ENCODE results near the gene TMC7.
A peak's percentile ranks its signal among the peaks of the same experiment; 100 is the strongest.

Gene TMC7

DNA sequence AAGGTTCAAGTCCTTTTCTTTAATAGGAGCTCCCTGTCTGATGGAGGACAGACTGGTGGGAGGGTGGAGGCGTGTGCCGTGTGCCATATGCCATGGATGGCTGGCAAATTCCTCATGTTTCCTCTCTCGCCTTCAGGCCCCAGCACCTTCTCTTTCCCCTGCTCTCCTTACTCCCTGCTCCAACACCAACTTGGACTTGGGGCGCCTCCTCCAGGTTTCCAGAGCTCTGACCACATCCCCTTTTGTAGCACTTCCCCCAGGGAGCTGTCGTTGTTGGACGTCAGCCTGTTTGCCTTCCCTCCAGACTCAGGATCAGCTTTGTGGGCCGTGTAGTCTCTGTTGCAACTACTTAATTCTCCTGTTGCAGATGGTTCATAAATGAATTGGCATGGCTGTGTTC, 30.7 kb downstream of the TMC7 start:
- TF ChIP-seq, protein P1, sequence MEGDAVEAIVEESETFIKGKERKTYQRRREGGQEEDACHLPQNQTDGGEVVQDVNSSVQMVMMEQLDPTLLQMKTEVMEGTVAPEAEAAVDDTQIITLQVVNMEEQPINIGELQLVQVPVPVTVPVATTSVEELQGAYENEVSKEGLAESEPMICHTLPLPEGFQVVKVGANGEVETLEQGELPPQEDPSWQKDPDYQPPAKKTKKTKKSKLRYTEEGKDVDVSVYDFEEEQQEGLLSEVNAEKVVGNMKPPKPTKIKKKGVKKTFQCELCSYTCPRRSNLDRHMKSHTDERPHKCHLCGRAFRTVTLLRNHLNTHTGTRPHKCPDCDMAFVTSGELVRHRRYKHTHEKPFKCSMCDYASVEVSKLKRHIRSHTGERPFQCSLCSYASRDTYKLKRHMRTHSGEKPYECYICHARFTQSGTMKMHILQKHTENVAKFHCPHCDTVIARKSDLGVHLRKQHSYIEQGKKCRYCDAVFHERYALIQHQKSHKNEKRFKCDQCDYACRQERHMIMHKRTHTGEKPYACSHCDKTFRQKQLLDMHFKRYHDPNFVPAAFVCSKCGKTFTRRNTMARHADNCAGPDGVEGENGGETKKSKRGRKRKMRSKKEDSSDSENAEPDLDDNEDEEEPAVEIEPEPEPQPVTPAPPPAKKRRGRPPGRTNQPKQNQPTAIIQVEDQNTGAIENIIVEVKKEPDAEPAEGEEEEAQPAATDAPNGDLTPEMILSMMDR (conservative IDR thresholded peaks at IDR 0.05; ENCODE audit: control insufficient read depth, insufficient read depth, low read depth, low read length) = no peak
- peak; percentile 23 for DNase-seq (ENCODE audit: low read depth)
- H3K4me3 ChIP-seq (ENCODE audit: control insufficient read depth, low read depth, low read length) = no peak overlapping the region

DNA sequence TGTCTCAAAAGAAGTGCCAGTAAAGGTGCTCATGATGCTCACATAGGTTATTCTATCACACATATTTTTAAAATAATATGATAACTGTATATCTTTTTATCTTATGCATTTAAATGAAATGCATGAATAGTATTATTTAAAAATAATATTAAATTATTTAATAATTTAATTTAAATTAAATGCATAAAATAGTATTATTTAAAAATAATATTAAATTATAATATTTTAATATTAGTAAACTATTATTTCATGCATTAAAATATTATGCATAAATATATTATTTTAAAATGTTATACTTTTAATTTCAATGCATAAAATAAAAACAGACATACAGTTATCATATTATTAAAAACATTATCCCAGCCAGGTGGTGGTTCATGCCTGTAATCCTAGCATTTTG, 33.4 kb downstream of the TMC7 start:
- no peak for DNase-seq (ENCODE audit: low read depth)
- TF ChIP-seq, protein P1 (conservative IDR thresholded peaks at IDR 0.05; ENCODE audit: control insufficient read depth, insufficient read depth, low read depth, low read length) = no peak

DNA sequence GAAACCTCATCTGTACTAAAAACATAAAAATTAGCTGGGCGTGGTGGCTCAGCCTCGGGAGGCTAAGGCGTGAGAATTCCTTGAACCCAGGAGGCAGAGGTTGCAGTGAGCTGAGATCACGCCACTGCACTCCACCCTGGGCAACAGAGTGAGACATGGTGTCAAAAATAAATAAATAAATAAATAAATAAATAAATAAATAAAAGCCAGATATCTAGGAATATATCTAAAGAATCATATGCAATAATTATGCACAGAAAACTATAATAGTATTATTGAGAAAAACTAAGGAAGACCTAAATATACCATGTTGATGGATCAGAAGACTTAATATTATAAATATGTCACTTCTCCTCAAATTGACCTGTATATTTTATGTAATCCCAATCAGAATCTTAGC, 37.0 kb downstream of the TMC7 start:
- TF ChIP-seq, protein P1 (conservative IDR thresholded peaks at IDR 0.05; ENCODE audit: control insufficient read depth, insufficient read depth, low read depth, low read length) = no peak
- no peak for DNase-seq (ENCODE audit: low read depth)
- H3K4me3 ChIP-seq (ENCODE audit: control insufficient read depth, low read depth, low read length) = no peak overlapping the region

More for the DNA sequence above, 33.4 kb downstream of the TMC7 start:
- H3K4me3 ChIP-seq (ENCODE audit: control insufficient read depth, low read depth, low read length) = no peak overlapping the region

DNA sequence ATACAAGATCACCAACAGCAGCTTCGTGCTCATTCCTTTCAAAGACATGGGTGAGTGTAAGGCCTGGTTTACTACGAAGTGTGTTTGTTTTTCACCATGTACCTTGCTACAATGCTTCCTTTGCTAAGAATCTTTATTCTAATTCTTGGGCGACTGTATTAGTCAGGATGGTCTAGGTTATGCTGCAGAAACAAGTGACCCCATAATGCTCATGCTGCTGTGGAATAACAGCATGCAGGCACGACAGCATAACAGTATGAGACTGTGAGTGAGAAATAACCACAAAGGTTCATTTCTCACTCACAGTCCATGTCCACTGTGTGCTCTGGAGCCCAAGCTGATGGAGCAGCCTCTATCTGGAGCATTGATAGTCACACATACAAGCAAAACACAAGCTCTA, 38.0 kb downstream of the TMC7 start:
- no peak overlapping the region for H3K4me3 ChIP-seq (ENCODE audit: control insufficient read depth, low read depth, low read length)
- TF ChIP-seq, protein P1 (conservative IDR thresholded peaks at IDR 0.05; ENCODE audit: control insufficient read depth, insufficient read depth, low read depth, low read length) = no peak
- no peak for DNase-seq (ENCODE audit: low read depth)

DNA sequence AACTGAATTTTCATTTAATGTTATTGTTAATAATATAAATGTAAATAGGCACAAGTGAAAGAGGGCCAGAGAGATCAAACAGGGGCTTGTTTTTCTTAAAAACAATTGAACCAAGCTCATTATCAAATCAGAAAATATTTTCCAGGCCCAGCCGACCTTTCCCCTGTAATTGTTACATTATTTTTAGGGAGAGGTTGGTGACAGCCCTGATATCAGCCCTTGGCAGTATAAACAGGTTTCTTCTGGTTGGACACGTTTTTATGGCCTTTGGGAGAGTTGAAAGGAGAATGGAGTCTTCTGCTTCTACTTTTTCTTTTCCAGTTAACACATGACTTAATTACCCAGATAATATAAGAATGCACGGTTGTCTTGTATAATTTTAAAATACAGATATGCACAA, 43.7 kb downstream of the TMC7 start:
- DNase-seq (ENCODE audit: low read depth) = no peak
- TF ChIP-seq, protein P1 (conservative IDR thresholded peaks at IDR 0.05; ENCODE audit: control insufficient read depth, insufficient read depth, low read depth, low read length) = no peak
- no peak overlapping the region for H3K4me3 ChIP-seq (ENCODE audit: control insufficient read depth, low read depth, low read length)

DNA sequence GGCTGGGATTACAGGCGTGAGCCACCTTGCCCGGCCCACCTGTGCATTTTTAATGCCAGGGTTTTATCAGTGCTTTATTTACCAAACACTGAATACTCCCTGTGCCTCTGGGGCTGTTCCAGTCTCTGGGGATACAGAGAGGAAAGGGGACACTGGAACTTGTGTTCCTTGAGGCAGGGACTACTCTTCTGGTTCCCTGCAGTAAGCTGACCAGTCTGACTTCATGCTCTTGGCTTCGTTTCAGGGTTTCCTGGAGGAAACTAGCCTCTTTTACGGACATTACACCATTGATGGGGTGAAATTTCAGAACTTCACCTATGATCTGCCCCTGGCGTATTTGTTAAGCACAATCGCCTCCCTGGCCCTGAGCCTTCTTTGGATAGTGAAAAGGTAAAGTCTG, 46.2 kb downstream of the TMC7 start:
- TF ChIP-seq, protein P1 (conservative IDR thresholded peaks at IDR 0.05; ENCODE audit: control insufficient read depth, insufficient read depth, low read depth, low read length) = no peak
- DNase-seq (ENCODE audit: low read depth) = no peak
- H3K4me3 ChIP-seq (ENCODE audit: control insufficient read depth, low read depth, low read length) = no peak overlapping the region

DNA sequence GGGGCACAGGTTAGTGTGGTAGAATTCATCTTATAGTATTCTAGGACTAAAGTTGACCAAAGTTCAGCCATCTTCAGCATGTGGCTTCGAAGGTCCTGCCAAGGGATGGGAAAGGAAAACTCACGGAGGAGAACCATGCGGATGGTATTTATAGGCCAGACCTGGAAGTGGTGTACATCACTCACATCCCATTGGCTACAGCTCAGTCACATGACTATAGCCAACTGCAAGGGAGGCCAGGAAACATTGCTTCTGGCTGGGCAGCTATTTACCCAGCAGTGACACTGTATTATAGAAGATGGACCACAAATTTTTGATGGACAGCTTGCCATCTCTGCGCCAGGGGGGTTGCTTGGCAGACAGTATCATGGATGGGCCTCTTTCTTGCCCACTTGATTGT, 48.0 kb downstream of the TMC7 start:
- TF ChIP-seq, protein P1 (conservative IDR thresholded peaks at IDR 0.05; ENCODE audit: control insufficient read depth, insufficient read depth, low read depth, low read length) = no peak

More for the DNA sequence above, 48.0 kb downstream of the TMC7 start:
- H3K4me3 ChIP-seq (ENCODE audit: control insufficient read depth, low read depth, low read length) = no peak overlapping the region
- DNase-seq (ENCODE audit: low read depth) = no peak
